Endothelial cell of umbilical vein (primary cell): ENCODE results near the gene MVD. TPM values are rescaled to one million over a fixed set of nuclear protein-coding genes. Genes with fewer than 3 reads are reported as not detected.

Experiments
- BruUV-seq: library from RNA; stranded (reverse); fragments of 400-500 nt; replicated peaks from 2 replicates; lab custom pipeline; 2021; lab: Mats Ljungman, UMichigan
- CTCF ChIA-PET: fragments of 300-600, 350-600 bp; sonication (Branson Sonifier 250); formaldehyde crosslinking; loops from one replicate; lab custom pipeline; 2021; ENCODE audit warnings: antibody characterized with exemption, inconsistent platforms; lab: Charles Lee
- POLR2A ChIA-PET: fragments of 300-600, 350-600 bp; sonication (Branson Sonifier 250); formaldehyde crosslinking; loops from one replicate; lab custom pipeline; 2021; ENCODE audit warnings: antibody characterized with exemption, inconsistent platforms; lab: Charles Lee
- DNase-seq: peaks from one replicate; pipeline ENCODE4 v3.0.0-alpha.2; 2011; ENCODE audit warnings: low read depth, low spot score
- FAIRE-seq: peaks from 2 replicates; lab custom pipeline; 2011; peaks lifted over from hg19 to GRCh38; lab: Jason Lieb, UNC
- H2AFZ ChIP-seq: 2 replicates; pipeline ENCODE4 v1.6.0; 2012; ENCODE audit warnings: low read depth, low read length, control low read depth, inconsistent platforms
- H3K27ac ChIP-seq: 2 replicates; pipeline ENCODE4 v1.5.1; 2011; ENCODE audit warnings: low read depth, mild to moderate bottlenecking, control low read depth, low read length, moderate library complexity; ENCODE audit not compliant: insufficient read depth
- H3K27me3 ChIP-seq, 2 experiments: 2 replicates each; pipeline versions ENCODE4 v1.6.0 to v1.6.1; 2011; ENCODE audit warnings: low read length in 2 of 2, mixed read lengths in 1 of 2; ENCODE audit not compliant: control insufficient read depth in 2 of 2, insufficient read depth in 2 of 2
- H3K36me3 ChIP-seq, 2 experiments: 2 replicates in 1 of 2; 3 replicates in 1 of 2; pipeline ENCODE4 v1.5.1; 2011; ENCODE audit warnings: low read length in 2 of 2, mild to moderate bottlenecking in 1 of 2, moderate library complexity in 1 of 2; ENCODE audit not compliant: control insufficient read depth in 2 of 2, insufficient read depth in 2 of 2; ENCODE audit errors: extremely low read depth in 1 of 2
- H3K4me1 ChIP-seq: 3 replicates; pipeline ENCODE4 v1.5.1; 2011; ENCODE audit warnings: mild to moderate bottlenecking, low read length; ENCODE audit not compliant: control insufficient read depth, insufficient read depth; ENCODE audit errors: extremely low read depth
- H3K4me2 ChIP-seq: 2 replicates; pipeline ENCODE4 v1.6.1; 2011; ENCODE audit warnings: low read length, control low read depth, mixed read lengths; ENCODE audit not compliant: insufficient read depth
- H3K4me3 ChIP-seq, 3 experiments: fragments of 200-600 bp in 1 of 3; sonication (generic), shearing (Covaris generic) in 1 of 3; replicated peaks in 1 of 3; 2 replicates each; pipeline ENCODE4 v1.5.1; 2011 to 2016; ENCODE audit warnings: control low read depth in 3 of 3, low read length in 3 of 3, mild to moderate bottlenecking in 2 of 3, inconsistent platforms in 1 of 3, low read depth in 1 of 3, moderate library complexity in 1 of 3; ENCODE audit not compliant: insufficient read depth in 1 of 3
- H3K79me2 ChIP-seq: 2 replicates; pipeline ENCODE4 v1.6.0; 2012; ENCODE audit warnings: low read length, inconsistent platforms; ENCODE audit not compliant: control insufficient read depth, insufficient read depth
- H3K9ac ChIP-seq: replicated peaks from 2 replicates; pipeline ENCODE3; 2011; ENCODE audit warnings: low read length, control low read depth; ENCODE audit not compliant: insufficient read depth; ENCODE audit errors: extremely low read depth
- H3K9me1 ChIP-seq: replicated peaks from 3 replicates; pipeline ENCODE4 v1.6.0; 2011; ENCODE audit warnings: mild to moderate bottlenecking, low read length; ENCODE audit not compliant: control insufficient read depth, insufficient read depth; ENCODE audit errors: extremely low read depth
- H3K9me3 ChIP-seq: replicated peaks from 2 replicates; pipeline ENCODE4 v1.5.1; 2012; ENCODE audit warnings: low read length, inconsistent platforms; ENCODE audit not compliant: control insufficient read depth, insufficient read depth
- H4K20me1 ChIP-seq: replicated peaks from 2 replicates; pipeline ENCODE3; 2011; ENCODE audit warnings: mild to moderate bottlenecking, low read length; ENCODE audit not compliant: control insufficient read depth, insufficient read depth; ENCODE audit errors: extremely low read depth
- CTCF ChIP-seq, 2 donors: IDR thresholded peaks; 1 replicate in 1 of 2; 2 replicates in 1 of 2; pipeline ENCODE4 v1.5.1; 2011; ENCODE audit warnings: low read length in 2 of 2, mild to moderate bottlenecking in 2 of 2, moderate library complexity in 2 of 2, control low read depth in 1 of 2, inconsistent platforms in 1 of 2, low read depth in 1 of 2; ENCODE audit not compliant: insufficient read depth in 1 of 2; ENCODE audit errors: extremely low read depth in 1 of 2
- EZH2 ChIP-seq: IDR thresholded peaks from 2 replicates; pipeline ENCODE4 v1.6.1; 2012; ENCODE audit warnings: borderline replicate concordance, low read depth, mild to moderate bottlenecking, moderate library complexity, low read length, inconsistent platforms; ENCODE audit not compliant: severe bottlenecking
- FOS ChIP-seq: IDR thresholded peaks from 2 replicates; pipeline ENCODE4 v1.6.1; 2011; ENCODE audit warnings: mild to moderate bottlenecking, low read length, moderate library complexity, borderline replicate concordance; ENCODE audit not compliant: insufficient read depth
- GATA2 ChIP-seq: IDR thresholded peaks from 2 replicates; pipeline ENCODE4 v1.7.0; 2011; ENCODE audit warnings: low read depth, mild to moderate bottlenecking, moderate library complexity, mixed read lengths, low read length; ENCODE audit not compliant: insufficient read length, insufficient read depth
- JUN ChIP-seq: IDR thresholded peaks from 2 replicates; pipeline ENCODE4 v1.6.1; 2011; ENCODE audit warnings: borderline replicate concordance, low read depth; ENCODE audit not compliant: insufficient read length, insufficient read depth
- MAX ChIP-seq: IDR thresholded peaks from 2 replicates; pipeline ENCODE4 v1.6.1; 2011; ENCODE audit not compliant: insufficient read depth, insufficient read length
- MYC ChIP-seq: IDR thresholded peaks from one replicate; pipeline ENCODE4 v1.6.1; 2011; ENCODE audit warnings: mild to moderate bottlenecking, low read depth, low read length
- POLR2A ChIP-seq: IDR thresholded peaks from 2 replicates; pipeline ENCODE4 v1.6.1; 2012; ENCODE audit warnings: low read depth, mild to moderate bottlenecking, control low read depth, low read length
- POLR2AphosphoS5 ChIP-seq: IDR thresholded peaks from 2 replicates; pipeline ENCODE4 v1.6.1; 2012; ENCODE audit warnings: low read depth, mild to moderate bottlenecking, control low read depth, low read length, moderate library complexity; ENCODE audit not compliant: insufficient read depth
- dilution Hi-C: fragments of 300-500 bp; cut with MboI; formaldehyde crosslinking; loops from one replicate; pipeline ENCODE4 v1.15.0; 2019; ENCODE audit warnings: low sequenced_read_pairs; ENCODE audit not compliant: extremely low pct_ligation_motif_present
- intact Hi-C: fragments of 100-400 bp; cut with micrococcal nuclease; formaldehyde crosslinking; loops from one replicate; pipeline ENCODE4 v1.10.0; 2022
- polyA plus RNA-seq, 4 experiments: library from polyadenylated mRNA; depleted of rRNA in 3 of 4; stranded (reverse) in 3 of 4; unstranded in 1 of 4; fragments of >200 nt; gene quantifications; 2 replicates each; pipeline versions ENCODE4 v1.2.1 to v1.2.3, GENCODE V29; 2011 to 2012; ENCODE audit warnings: missing spikeins in 1 of 4
- total RNA-seq: library from RNA; stranded (reverse); gene quantifications from 2 replicates; pipeline ENCODE4 v1.2.3, GENCODE V29; 2021

Gene MVD
- total and polyA plus RNA-seq, 2 donors (not counting 3 experiments of a cell fraction or from before 2014, with no cell fraction given) = 64.4 to 142 TPM

GRCh38 chr16:88643644-88643932, 19.3 kb downstream of the MVD start:
- no peaks in the 10 kb centered on the region for H3K79me2 ChIP-seq
- intact Hi-C loops = no loop called here
- peaks cover 9 to 15% of the 10 kb centered on the region in 2 experiments for H3K27me3 ChIP-seq
- no peak overlapping the region for H3K4me3 ChIP-seq
- no peaks in the 10 kb centered on the region for H3K9me1 ChIP-seq
- no TSS peak for BruUV-seq
- no peak overlapping the region for H2AFZ ChIP-seq
- H3K4me1 ChIP-seq = no peaks in the 10 kb centered on the region
- H4K20me1 ChIP-seq = no peaks in the 10 kb centered on the region
- no peak overlapping the region for H3K9ac ChIP-seq
- DNase-seq (no peak), FAIRE-seq (no peak)
- H3K4me2 ChIP-seq = no peak overlapping the region
- H3K36me3 ChIP-seq = no peaks in the 10 kb centered on the region
- dilution Hi-C loops = no loop called here
- TF ChIP-seq JUN (no peak), POLR2A (no peak), CTCF (IDR thresholded peaks at IDR 0.05; ENCODE audit: extremely low read depth in 1 of 2, insufficient read depth in 1 of 2, low read depth in 1 of 2, low read length in 2 of 2) (no peak), MAX (no peak), FOS (no peak), POLR2AphosphoS5 (no peak), MYC (no peak), GATA2 (no peak), EZH2 (no peak)
- no peak overlapping the region for H3K27ac ChIP-seq
- ChIA-PET CTCF (no interaction called here), POLR2A (no interaction called here)
- no peaks in the 10 kb centered on the region for H3K9me3 ChIP-seq
